HepG2 (cell line): ENCODE measurements around the gene ERBB3. TPM values are rescaled to one million over a fixed set of nuclear protein-coding genes. Genes with fewer than 3 reads are reported as not detected.

ENCODE experiments used
- ARNTL ChIP-seq: sonication (generic); formaldehyde crosslinking; IDR thresholded peaks from 2 replicates; pipeline ENCODE4 v1.4.0; 2020; ENCODE audit warnings: mild to moderate bottlenecking, missing genetic modification reagents
- EEA1 ChIP-seq: sonication (generic); formaldehyde crosslinking; IDR thresholded peaks from 2 replicates; pipeline ENCODE4 v1.5.1; 2020; ENCODE audit warnings: mild to moderate bottlenecking, missing genetic modification reagents, borderline replicate concordance
- GPN1 ChIP-seq: sonication (generic); formaldehyde crosslinking; IDR thresholded peaks from 2 replicates; pipeline ENCODE4 v1.5.1; 2020; ENCODE audit warnings: missing genetic modification reagents, borderline replicate concordance
- HNRNPL ChIP-seq: fragments of 200-400 bp; formaldehyde crosslinking; IDR thresholded peaks from 2 replicates; pipeline ENCODE4 v1.6.1; 2017; ENCODE audit warnings: mild to moderate bottlenecking, low read depth, low read length
- ISL2 ChIP-seq: sonication (generic); formaldehyde crosslinking; IDR thresholded peaks from 2 replicates; pipeline ENCODE4 v1.5.0; 2020; ENCODE audit warnings: missing genetic modification reagents
- KDM4B ChIP-seq: sonication (generic); formaldehyde crosslinking; IDR thresholded peaks from 2 replicates; pipeline ENCODE4 v1.4.0; 2020; ENCODE audit warnings: missing genetic modification reagents
- MXD1 ChIP-seq: sonication (generic); formaldehyde crosslinking; IDR thresholded peaks from 2 replicates; pipeline ENCODE4 v1.4.0; 2020; ENCODE audit warnings: mild to moderate bottlenecking, missing genetic modification reagents
- NCOR1 ChIP-seq: fragments of 200-600 bp; sonication (generic); IDR thresholded peaks from 2 replicates; pipeline ENCODE4 v1.7.0; 2017; ENCODE audit warnings: antibody characterized with exemption, low read length, borderline replicate concordance
- SMARCC2 ChIP-seq: fragments of 450-650 bp; IDR thresholded peaks from 2 replicates; pipeline ENCODE4 v1.6.1; 2017; ENCODE audit warnings: antibody characterized with exemption, mild to moderate bottlenecking
- TCF12 ChIP-seq, 2 experiments: fragments of 450-650 bp in 1 of 2; sonication (generic) in 1 of 2; formaldehyde crosslinking in 1 of 2; IDR thresholded peaks; 2 replicates each; pipeline versions ENCODE4 v1.6.1 to v1.8.0; 2017 to 2022; ENCODE audit warnings: antibody characterized with exemption in 1 of 2, mild to moderate bottlenecking in 1 of 2, missing genetic modification reagents in 1 of 2, moderate library complexity in 1 of 2
- YEATS2 ChIP-seq: sonication (generic); formaldehyde crosslinking; IDR thresholded peaks from 2 replicates; pipeline ENCODE4 v1.4.0; 2020; ENCODE audit warnings: missing genetic modification reagents, borderline replicate concordance
- ZC3H4 ChIP-seq: sonication (generic); formaldehyde crosslinking; IDR thresholded peaks from 2 replicates; pipeline ENCODE4 v1.4.0; 2020; ENCODE audit warnings: missing genetic modification reagents, borderline replicate concordance
- ZGPAT ChIP-seq: IDR thresholded peaks from 2 replicates; pipeline ENCODE4 v1.6.1; 2016; ENCODE audit warnings: mild to moderate bottlenecking
- ZKSCAN8 ChIP-seq: IDR thresholded peaks from 2 replicates; pipeline ENCODE4 v1.6.1; 2016; ENCODE audit warnings: borderline replicate concordance, missing genetic modification reagents, missing compliant biosample characterization
- ZNF350 ChIP-seq: sonication (generic); formaldehyde crosslinking; IDR thresholded peaks from 2 replicates; pipeline ENCODE4 v1.4.0; 2020; ENCODE audit warnings: mild to moderate bottlenecking, low read depth, missing genetic modification reagents, borderline replicate concordance
- ZNF512B ChIP-seq: sonication (generic); formaldehyde crosslinking; IDR thresholded peaks from 2 replicates; pipeline ENCODE4 v1.5.1; 2020; ENCODE audit warnings: missing genetic modification reagents, mild to moderate bottlenecking, borderline replicate concordance
- ZNF614 ChIP-seq: IDR thresholded peaks from 2 replicates; pipeline ENCODE4 v1.6.1; 2018; ENCODE audit warnings: missing biosample characterization, missing genetic modification reagents, inconsistent platforms, borderline replicate concordance
- ZNF703 ChIP-seq: sonication (generic); formaldehyde crosslinking; IDR thresholded peaks from 2 replicates; pipeline ENCODE4 v1.5.1; 2020; ENCODE audit warnings: missing genetic modification reagents, mild to moderate bottlenecking, moderate library complexity, borderline replicate concordance
- ZNF720 ChIP-seq: sonication (generic); formaldehyde crosslinking; IDR thresholded peaks from 2 replicates; pipeline ENCODE4 v1.4.0; 2020; ENCODE audit warnings: missing genetic modification reagents
- ZNF747 ChIP-seq: sonication (generic); formaldehyde crosslinking; IDR thresholded peaks from 2 replicates; pipeline ENCODE4 v1.8.1; 2023; ENCODE audit warnings: missing genetic modification reagents, mild to moderate bottlenecking, borderline replicate concordance
- ZNF839 ChIP-seq: sonication (generic); formaldehyde crosslinking; IDR thresholded peaks from 2 replicates; pipeline ENCODE4 v1.4.0; 2020; ENCODE audit warnings: missing genetic modification reagents, mild to moderate bottlenecking, borderline replicate concordance
- ZNF841 ChIP-seq: sonication (generic); formaldehyde crosslinking; IDR thresholded peaks from 2 replicates; pipeline ENCODE4 v1.8.1; 2023; ENCODE audit warnings: missing genetic modification reagents, borderline replicate concordance
- polyA plus RNA-seq, 8 experiments: library from polyadenylated mRNA; depleted of rRNA in 3 of 8; stranded (reverse) in 7 of 8; unstranded in 1 of 8; fragments of >200 nt; fragmentation: Illumina TruSeq in 4 of 8; extraction: Trizol in 4 of 8; gene quantifications; 2 replicates each; pipeline versions ENCODE4 v1.2.1 to v1.2.3, GENCODE V29; 2011 to 2016; ENCODE audit warnings: low read depth in 4 of 8, missing spikeins in 1 of 8, mixed read lengths in 1 of 8; ENCODE audit not compliant: insufficient read depth in 1 of 8
- total RNA-seq, 5 experiments: library from RNA; depleted of rRNA; stranded (reverse); fragments of >200 nt; fragmentation: Illumina TruSeq; extraction: Trizol; gene quantifications; 2 replicates each; pipeline ENCODE4 v1.2.3, GENCODE V29; 2016; ENCODE audit warnings: low read depth in 1 of 5
- TF ChIP-seq, protein P1 (sequence below): IDR thresholded peaks from 2 replicates; pipeline ENCODE4 v1.6.1; 2016; ENCODE audit warnings: low read depth

Gene ERBB3
- total and polyA plus RNA-seq, 2 of the 13 experiments (the other 11 are each of a cell fraction or from before 2014, with no cell fraction given), result 93.6 to 358 TPM

GRCh38 chr12:56079723-56080555, at the start of gene ERBB3 (continued):
- TF ChIP-seq ZGPAT, result peak; percentile 59; the same call in 1 of the 2 replicates
- no peak for TF ChIP-seq ARNTL (CRISPR knock-in tag)
- no peak for TF ChIP-seq KDM4B
- TF ChIP-seq, protein P1, sequence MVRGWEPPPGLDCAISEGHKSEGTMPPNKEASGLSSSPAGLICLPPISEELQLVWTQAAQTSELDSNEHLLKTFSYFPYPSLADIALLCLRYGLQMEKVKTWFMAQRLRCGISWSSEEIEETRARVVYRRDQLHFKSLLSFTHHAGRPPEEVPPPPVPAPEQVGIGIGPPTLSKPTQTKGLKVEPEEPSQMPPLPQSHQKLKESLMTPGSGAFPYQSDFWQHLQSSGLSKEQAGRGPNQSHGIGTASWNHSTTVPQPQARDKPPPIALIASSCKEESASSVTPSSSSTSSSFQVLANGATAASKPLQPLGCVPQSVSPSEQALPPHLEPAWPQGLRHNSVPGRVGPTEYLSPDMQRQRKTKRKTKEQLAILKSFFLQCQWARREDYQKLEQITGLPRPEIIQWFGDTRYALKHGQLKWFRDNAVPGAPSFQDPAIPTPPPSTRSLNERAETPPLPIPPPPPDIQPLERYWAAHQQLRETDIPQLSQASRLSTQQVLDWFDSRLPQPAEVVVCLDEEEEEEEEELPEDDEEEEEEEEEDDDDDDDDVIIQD, result no peak
- TF ChIP-seq EEA1 (CRISPR knock-in tag), result no peak
- peak; percentile 57 for TF ChIP-seq ZNF350 (CRISPR knock-in tag)
- TF ChIP-seq ZNF720, result no peak
- TF ChIP-seq ZC3H4 (CRISPR knock-in tag), result no peak
- TF ChIP-seq NCOR1, result no peak
- TF ChIP-seq ZNF841 (CRISPR knock-in tag), result no peak
- no peak for TF ChIP-seq ZKSCAN8 (CRISPR knock-in tag)
- no peak for TF ChIP-seq ZNF614 (CRISPR knock-in tag)
- TF ChIP-seq SMARCC2, result no peak
- 0 out of 2 replicates have a peak, but pooled peaks have one; percentile 49 for TF ChIP-seq GPN1 (CRISPR knock-in tag)
- TF ChIP-seq ZNF747 (CRISPR knock-in tag), result peak; percentile 85
- TF ChIP-seq MXD1, result peak; percentile 80
- TF ChIP-seq ISL2 (CRISPR knock-in tag), result peak; percentile 52
- no peak for TF ChIP-seq ZNF512B (CRISPR knock-in tag)
- TF ChIP-seq HNRNPL, result peak; percentile 82
- no peak for TF ChIP-seq ZNF839 (CRISPR knock-in tag)
- TF ChIP-seq YEATS2 (CRISPR knock-in tag), result no peak
- no peak for TF ChIP-seq TCF12 (IDR thresholded peaks at IDR 0.05)
- TF ChIP-seq TCF12 (CRISPR knock-in tag; IDR thresholded peaks at IDR 0.05), result no peak; the same call in 1 of the 2 replicates
- peak; percentile 55; the same call in 1 of the 2 replicates for TF ChIP-seq ZNF703
